ENCODE data around the gene UNC5B.

GRCh38 chr10:71218651-71219050, 6.3 kb downstream of the UNC5B start:
- TF ChIP-seq CTCF (IDR thresholded peaks at IDR 0.05; ENCODE audit: poor library complexity), result no peak
- no peak for TF ChIP-seq EZH2phosphoT487 (IDR thresholded peaks at IDR 0.05; ENCODE audit: low read depth, severe bottlenecking, unreplicated experiment)
- TF ChIP-seq EZH2 (IDR thresholded peaks at IDR 0.05; ENCODE audit: borderline replicate concordance), result no peak
